ENCODE results near the gene AMMECR1.

The AMMECR1 gene

DNA sequence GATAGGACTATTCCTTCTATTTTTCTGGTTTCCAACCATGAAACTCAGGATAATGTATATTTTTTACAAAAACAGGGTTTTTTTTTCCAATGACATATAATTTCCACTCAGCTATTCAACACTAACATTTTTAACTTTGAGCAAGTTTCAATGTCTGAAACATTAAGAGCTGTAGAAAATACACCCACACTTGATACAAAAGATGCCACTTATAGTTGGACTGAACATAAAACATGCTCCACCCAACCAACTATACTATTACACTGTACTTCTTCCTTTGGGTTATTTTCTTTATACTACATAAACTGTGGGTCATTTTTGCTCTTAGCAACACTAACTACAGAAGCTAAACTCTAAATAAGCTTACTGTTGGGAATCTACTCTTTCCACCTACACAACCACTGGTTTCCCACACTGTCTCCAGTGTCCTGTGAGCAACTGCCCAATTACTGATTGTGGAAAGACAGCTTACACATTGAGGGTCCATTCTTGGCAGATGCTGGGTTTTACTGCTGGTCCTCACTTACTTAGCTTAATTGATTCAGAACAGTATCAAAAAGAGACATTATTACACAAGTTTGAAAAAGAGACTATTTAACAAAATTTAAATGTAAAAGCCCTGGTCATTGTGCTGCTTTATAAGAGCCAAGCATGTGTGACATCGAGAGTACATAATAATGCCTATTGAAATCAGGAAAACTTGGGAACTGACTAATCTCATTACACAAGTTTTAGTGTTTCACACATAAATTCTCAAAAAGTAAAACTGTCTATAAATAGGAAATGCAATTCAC is 6.3 kb downstream of the AMMECR1 start:
- no peak for DNase-seq (ENCODE audit: low read depth)

DNA sequence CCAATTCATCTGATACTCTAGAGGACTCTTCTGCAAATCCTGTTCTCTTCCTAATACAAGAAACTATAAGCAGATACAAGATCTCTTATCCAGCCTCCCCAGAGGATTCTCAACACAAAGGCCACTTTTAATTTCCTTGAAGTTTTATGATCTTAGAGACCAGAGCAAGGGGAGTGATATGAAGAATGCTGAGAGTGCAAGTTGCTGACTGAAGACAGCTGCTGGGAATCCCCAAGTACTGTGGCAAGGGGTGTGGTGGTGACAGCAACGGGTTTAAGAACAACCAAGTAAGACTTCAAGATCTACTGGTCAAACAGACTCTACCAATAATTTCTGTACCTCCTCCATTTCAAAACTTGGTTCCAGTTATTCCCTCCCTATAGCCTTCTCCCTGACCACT is 7.0 kb downstream of the AMMECR1 start:
- DNase-seq (ENCODE audit: low read depth), result peak; percentile 9

DNA sequence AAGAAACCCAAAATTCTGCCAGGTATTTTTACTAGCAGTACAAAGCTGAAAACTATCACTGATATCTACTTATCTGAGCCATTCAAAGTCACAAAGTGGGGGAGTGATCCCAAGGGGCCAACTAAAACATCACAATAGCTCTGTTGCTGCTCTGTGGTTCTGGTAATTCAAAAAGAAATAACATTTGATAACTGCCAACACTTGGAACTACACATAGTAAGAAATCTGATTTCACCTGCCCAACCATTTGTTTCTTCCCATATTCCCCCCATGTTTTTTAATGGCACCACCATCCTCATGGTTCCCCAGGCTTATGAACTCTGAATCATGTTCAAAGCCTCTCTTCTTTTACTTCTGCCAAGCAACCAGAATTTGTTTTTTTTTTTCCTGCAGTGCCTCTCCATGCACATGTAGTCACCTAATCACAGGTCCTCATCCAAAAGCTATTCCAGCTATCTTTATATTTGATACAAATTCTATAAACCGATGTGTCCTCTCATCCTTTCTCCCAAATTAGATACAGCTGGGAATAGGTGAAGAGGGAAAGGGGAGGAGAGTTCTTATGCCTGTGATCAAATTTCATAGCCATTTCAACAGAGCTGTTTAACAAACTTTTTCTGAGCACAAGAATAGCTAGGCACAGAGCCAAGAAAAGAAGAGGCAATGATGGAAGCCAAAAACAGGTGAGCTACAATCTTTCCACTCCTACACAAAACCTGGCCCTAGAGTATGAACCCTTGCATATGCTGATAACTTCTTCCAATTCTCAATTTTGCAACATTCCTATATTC is 7.7 kb downstream of the AMMECR1 start:
- no peak for DNase-seq (ENCODE audit: low read depth)

DNA sequence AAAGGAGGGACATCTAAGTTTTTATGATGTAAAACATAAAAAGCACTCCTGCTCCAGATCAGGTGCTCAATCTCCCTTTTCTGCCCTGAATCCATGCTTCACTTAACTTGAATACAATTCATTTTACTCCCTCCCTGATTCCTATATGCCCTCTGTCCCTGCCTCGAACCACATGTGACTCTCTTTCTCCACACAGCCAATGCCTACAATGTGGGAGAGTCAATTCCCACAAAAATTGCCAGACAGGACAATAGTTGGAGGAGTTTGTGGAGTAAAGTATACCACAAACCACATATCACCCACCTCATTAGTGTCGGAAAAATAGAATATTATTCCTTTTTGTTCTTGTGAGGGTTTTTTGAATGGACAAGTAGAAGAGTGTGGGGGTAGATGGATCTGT is 9.7 kb downstream of the AMMECR1 start:
- DNase-seq (ENCODE audit: low read depth), result no peak

DNA sequence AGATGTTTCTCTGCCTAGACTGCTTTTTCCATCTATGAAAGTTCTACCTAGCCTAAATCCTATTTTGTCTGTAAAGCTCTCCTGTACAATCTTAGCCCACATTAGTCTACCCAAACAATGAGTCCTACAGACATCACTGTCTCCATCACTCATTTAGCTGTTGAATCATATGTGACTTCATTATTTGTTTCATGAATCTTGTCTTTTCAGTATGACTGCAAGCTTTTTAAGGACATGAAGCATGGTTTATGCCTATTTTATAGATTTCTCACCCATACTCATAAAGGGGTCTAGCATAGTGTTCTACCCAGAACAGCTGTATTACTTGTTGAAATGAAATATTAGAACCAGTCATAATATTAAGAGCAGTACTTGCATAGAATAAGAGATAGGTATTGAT is 13.0 kb downstream of the AMMECR1 start:
- DNase-seq (ENCODE audit: low read depth), result no peak

DNA sequence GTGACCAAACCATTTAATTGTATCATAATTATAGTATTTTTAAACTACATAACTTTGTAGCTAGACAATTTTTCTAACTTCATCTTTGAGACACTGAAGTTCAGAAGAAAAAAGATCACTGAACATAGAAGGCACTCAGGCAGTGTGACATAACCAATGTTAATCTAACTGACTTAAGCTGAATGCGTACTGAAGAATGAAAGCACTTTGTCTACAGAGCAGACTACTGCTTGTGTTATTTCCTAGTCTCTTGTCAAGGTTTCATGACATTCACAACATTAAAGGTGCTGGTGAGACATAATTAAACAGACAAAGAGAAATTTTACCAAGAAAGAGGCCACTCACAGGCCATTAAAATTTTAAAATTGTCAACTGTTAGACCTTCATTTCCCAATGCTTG is 13.5 kb downstream of the AMMECR1 start:
- no peak for DNase-seq (ENCODE audit: low read depth)

DNA sequence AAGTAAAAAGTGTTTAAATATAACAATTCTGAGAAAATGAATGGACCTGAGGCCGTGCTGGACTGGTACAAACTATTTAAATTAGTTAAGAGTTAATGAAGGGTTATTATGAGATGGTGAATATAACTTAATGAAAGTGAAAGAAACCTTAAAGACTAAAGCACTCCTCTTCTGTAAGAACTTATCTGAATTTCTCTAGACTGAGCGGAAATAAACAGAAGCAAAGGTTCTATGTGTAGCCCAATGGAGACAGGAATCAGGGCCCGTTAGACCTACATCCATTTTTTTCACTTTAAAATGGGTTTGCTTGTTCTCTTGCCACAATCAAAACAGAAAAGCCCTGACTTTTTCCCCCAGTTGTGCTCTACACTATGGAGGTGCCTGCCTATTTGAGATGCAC is 14.9 kb downstream of the AMMECR1 start:
- no peak for DNase-seq (ENCODE audit: low read depth)

DNA sequence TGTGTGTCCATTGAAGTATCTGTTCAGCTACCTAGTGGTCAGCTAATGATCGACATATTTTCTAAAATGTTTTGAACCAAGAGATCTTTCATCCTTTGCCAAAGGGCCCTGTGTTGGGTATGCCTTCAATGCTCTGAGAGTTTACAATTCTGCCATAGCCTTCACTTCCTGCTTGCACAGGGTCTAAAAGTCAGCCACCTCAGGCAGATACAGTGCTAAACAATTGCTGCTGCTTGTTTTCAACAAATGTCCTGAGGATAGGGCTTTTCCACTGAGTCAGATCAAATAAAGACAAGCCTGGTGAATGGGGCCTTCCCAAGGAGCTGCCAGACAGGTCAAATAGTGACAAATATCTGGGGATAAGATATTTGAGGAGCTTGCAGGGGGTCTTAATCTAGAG is 16.7 kb downstream of the AMMECR1 start:
- DNase-seq (ENCODE audit: low read depth), result no peak

DNA sequence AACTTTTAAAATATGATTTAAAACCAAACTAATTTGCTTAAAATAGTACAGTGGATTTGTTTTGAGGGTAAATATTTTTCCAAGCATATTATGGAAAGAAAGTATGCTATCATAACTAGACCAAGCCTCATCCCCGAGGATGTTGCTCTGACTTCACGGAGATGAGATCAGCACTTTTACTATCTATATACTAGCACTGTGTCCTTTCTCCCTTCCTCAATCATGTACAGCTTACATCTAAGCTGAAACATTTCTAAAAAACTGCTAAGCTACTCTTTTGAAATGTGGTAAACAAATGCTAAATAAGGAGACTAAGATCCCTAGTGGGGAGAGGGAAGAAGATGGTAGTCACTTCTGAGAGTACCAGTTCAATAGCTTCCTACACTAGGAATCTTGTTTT is 23.8 kb downstream of the AMMECR1 start:
- no peak for DNase-seq (ENCODE audit: low read depth)

DNA sequence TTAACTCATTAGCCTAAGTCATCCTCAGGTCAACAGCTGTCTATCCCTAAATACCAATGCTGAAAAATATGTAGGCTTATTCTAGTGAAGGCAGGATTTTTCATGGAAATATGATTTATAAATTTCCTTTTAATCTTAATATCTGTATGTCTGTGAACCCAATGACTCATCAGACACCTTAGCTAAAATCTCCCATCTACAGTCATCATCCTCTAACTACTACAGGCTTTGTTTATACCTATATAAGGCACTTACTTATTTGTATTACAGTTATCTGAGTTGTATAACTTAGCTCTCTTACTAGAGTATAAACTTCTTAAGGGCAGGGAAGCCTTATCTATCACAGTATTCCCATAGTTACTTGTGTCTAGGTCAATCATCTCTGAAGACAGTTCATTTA is 24.2 kb downstream of the AMMECR1 start:
- no peak for DNase-seq (ENCODE audit: low read depth)

DNA sequence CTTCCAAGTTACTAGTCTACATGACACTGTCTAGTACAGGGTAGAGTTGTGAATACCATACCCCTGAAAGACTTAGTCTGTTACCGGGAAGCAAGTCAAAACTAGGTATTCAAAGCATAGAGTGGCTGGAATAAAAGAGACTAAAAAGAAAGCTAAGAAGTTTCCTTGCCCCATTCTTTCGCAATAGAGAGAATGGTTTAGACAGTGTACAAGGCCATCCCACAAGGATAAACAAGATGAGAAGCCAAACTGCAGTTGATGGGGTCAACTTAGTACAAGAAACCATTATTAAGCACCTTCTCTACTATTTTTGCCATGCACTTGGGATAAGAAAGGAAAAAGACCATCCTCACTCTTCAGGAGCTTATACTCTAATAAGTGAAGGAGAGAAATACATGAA is 30.3 kb downstream of the AMMECR1 start:
- no peak for DNase-seq (ENCODE audit: low read depth)

DNA sequence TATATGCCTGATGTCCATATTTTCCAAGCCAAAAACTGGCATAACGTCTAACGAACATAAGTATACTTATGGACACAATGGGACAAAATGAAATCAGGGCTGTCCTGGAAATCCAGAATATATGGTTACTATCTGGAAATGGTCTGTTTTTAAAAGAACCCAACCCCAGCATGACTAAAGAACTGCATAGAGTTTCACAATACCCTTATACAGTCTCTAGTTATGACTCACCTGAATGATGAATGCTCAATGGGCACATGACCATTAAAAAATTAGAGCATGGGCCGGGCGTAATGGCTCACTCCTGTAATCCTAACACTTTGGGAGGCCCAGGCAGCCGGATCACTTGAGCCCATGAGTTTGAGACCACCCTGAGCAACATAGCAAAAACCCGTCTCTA is 31.8 kb downstream of the AMMECR1 start:
- DNase-seq (ENCODE audit: low read depth), result no peak

DNA sequence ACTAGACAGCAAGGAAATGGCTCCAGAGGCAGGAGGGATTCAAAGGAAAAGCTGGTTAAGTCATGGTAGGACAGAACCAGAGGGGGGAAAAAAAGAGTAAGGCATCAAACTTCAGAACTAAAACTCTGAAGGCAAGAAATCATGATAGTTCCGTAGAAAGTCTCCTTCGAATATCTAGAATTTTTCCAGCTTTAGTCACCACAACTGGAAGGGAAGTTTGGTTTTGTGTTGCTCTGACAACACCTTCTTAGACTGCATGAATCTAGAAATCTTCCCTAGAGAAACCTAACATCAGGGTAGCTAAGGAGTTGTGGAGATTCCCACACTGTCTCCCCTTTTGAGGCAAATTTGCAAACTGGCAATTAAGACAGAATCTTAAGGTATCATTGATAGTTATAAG is 33.7 kb downstream of the AMMECR1 start:
- DNase-seq (ENCODE audit: low read depth), result no peak

DNA sequence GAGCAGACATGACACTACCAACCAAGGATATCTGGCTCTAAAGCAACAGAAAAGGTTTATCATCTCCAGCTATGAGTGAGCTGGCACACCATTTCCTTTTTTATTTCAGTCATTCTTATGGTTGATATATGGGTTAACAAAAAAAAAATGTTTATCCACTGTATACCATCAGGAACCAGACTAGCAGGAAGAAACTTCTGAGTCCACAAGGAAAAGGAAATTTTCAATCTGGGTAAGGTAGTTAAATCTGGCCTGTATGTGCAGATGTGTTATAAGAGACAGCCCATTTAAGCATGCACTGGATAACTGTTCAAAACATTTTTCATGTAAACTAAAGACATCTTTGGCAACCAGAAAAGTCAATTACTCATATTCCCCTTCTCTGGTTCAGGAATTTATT is 35.0 kb downstream of the AMMECR1 start:
- no peak for DNase-seq (ENCODE audit: low read depth)

DNA sequence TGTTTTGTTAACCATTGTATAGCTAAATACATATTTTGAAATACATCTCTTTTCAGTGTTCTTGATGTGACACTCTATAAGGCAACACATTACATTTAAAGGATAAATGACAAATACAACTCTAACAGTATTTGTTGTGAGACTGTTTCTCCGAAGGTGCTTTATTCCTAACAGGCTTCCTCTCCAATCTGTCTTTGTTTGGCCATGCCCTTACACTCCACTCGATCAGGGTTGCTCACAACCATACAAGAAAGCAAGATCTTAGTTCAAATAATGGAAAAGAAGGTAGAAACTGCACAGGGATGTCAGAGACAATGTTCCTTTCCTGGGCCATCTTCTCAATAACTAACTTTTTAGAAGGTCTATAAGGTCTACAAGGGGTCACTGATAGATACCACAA is 36.5 kb downstream of the AMMECR1 start:
- no peak for DNase-seq (ENCODE audit: low read depth)

DNA sequence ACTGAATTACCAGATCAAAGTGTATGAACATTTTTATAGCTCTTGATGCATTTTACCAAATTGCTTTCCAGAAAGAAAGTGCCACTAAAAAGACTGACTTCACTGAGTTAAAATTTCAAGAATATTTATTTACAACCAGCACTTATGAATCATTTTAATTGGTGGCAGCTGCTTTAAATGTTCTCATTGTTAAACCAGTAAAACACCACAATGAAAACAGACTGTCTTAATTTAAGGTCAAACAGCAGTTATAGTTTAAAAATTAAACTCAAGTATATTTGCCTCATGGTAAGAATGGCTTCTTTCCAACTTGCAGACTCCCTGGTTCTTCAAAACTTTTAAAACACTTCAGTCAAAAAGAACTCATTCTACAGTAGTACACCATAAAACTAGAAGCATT is 36.9 kb downstream of the AMMECR1 start:
- no peak for DNase-seq (ENCODE audit: low read depth)

DNA sequence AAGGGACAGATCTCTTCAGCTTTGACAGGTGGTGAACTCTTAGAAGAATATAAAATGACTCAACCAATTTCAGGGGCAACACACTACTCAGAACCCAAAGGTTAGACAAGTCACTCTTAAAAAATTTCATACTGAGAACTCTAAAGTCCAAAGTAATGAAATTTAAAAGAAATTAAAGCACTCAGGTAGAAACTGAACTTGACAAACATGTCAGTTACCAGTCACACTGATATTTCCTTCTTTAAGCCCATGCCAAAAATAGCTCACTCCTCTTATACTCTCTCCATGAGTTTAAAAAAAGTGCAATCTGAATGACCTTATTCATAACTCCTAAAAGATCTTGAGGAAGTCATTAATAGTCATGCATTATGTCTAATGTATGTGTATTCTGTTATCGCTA is 40.3 kb downstream of the AMMECR1 start:
- no peak for DNase-seq (ENCODE audit: low read depth)

DNA sequence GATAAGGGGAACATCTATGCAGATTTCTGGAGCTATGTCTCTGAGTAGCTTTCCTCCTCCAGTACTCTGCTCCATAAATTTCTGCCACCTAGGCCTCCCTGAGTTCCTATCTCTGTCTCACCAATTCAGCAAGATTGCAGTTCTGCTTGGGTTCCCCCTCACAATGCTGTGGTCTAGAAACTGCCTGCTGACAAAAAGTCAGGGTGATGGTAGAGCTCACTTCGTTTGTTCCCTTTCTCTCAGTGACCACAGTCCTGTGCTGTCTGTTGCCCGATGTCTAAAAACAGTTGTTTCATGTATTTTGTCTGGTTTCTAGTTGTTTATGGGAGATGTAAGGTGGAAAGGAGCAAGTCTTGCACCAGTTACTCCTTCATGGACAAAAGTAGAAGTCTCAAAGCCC is 41.1 kb downstream of the AMMECR1 start:
- DNase-seq (ENCODE audit: low read depth), result no peak

DNA sequence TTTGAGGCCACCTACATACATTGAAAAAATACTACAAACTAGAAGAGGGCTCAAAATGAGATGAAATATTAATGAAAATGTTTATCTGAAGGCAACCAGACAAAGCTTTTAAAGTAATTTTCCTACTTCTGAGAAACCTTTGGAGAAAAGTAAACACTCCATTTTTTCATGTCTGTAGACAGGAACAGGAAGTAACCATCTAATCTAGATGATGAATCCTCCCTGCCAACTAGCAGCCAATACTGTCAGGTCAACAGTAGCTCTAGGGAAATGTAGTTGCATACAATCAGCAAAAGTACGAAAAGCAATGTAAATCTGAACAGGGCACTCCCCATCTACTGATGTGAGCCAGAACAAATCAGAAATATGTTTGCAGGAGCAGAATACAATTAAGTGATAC is 49.0 kb downstream of the AMMECR1 start:
- no peak for DNase-seq (ENCODE audit: low read depth)

DNA sequence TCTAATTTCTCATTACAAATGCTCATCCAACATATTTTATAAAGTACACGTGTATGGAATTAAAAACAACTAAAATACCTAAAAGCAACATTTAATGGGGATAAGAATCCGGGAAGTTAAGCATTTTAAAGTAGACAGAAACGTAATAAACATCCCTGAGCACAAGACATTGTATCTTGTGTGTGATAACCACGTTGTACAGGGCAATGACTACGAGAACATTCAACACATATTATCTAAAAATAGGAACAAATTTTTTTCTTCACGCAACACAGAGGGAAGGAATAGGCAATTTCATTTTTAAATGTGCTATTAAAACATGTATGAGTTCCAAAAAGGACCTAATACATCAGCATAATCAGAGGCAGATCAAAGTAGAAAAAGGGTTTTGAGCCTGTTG is 49.5 kb downstream of the AMMECR1 start:
- no peak for DNase-seq (ENCODE audit: low read depth)

DNA sequence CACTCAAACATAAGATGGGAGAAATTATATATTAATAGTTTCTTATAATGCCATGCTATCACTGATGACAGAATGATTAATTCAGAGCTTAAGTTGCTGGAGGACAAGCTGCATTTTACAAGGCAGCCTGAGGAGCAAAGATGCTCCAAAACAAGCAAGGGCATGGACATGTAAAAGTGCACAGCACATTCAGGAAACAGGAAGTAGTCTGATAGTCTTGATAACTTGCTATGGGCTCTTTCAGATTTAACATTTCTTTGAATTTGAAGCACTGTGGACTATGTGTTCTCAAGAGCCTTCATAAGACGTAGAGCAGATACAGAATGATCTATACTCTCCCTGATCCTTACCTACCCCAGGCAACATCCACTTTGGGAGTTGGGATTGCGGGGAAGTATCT is 50.0 kb downstream of the AMMECR1 start:
- no peak for DNase-seq (ENCODE audit: low read depth)

DNA sequence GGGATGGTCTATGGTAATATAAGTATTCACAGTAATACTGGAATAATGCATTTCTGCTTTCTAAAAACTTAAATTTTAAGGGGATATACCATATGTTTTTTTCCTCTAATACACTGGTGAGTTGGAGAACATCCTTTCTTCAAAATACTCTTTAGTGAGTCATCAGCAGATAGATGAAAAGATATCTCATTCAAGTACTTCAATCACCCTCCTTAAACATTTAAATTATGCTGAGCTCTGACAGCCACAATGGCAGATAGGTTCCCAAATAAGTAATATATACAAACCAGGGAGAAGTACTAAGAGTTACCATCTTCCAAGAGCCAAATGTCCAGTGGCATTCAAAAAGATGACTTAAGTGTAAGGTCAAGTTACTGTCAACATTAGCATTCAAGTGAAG is 52.2 kb downstream of the AMMECR1 start:
- no peak for DNase-seq (ENCODE audit: low read depth)

DNA sequence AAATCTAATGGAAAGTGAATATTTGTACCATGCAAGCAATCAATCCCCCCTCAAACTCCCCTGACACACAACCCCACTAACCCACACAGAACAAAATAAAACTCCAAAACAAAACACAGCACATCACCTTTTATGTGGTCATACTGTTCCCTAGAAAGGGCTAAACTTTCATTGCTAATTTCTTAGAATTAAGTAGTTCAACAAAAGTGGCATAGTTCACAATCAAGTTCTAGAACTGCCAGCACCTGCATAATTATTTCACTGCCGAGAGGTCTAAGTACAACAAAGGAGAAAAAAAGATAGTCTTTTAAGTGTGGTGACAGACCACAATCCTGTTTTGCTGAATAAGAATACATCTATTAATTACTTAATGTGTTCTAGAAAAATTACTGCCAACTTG is 58.8 kb downstream of the AMMECR1 start:
- no peak for DNase-seq (ENCODE audit: low read depth)

DNA sequence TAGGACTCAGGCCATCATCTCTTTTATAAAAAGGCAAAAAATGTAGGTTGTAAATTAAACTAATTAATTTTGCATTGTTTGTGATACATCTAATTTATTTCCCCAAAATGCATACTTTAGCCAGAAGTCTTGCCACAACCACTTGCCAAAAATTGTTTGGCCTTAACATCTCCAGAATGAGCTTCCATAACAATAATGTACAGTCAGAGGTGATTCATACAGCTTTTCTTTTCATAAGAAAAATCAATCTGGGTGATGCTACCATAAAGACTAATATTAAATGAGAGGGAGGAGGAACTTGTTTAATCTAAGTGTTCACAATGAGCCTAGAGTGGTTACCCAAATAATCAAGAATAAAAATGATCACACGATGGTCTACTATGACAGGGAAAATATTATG is 59.3 kb downstream of the AMMECR1 start:
- DNase-seq (ENCODE audit: low read depth), result no peak
